NCI-H2107 (cell line): Measurements from ENCODE around the gene WNK4.

Source experiments
- DNase-seq: peaks from one replicate; lab custom pipeline; 2025; lab: John Stamatoyannopoulos, UW

The WNK4 gene

DNA sequence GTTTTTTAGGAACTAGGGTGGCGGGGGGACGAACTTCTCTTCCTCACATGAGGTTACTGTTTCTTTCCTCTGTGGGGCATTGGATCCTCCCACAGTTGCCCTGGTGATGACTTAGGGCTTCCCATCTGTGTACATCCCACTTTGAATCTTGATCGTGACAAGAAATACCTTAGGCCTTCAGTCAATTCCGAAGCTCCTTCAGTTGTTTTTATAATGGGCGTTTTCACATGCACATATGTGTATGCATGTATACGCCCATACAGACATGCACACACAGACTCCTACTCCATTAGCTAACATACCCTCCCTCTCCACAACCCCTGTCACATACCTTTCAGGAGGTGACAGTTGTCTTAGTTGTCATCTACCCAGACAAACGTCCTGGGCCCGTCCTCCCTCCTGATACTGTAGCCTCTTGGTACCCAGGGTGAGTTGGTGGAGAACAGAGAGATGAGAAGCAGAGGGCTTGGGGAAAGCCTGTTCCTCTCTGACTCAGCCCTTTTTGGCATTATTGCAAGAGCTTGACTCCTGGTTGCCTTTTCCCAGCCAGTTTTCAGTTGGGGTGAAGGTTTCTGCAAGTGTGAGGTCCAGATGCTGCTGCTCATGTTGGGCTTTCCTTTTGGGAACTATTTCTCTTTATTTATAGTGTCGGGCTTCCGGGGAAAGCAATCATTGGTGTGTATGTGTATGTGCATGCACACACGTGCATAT is 61.7 kb downstream of the WNK4 start:
- no peak for DNase-seq

DNA sequence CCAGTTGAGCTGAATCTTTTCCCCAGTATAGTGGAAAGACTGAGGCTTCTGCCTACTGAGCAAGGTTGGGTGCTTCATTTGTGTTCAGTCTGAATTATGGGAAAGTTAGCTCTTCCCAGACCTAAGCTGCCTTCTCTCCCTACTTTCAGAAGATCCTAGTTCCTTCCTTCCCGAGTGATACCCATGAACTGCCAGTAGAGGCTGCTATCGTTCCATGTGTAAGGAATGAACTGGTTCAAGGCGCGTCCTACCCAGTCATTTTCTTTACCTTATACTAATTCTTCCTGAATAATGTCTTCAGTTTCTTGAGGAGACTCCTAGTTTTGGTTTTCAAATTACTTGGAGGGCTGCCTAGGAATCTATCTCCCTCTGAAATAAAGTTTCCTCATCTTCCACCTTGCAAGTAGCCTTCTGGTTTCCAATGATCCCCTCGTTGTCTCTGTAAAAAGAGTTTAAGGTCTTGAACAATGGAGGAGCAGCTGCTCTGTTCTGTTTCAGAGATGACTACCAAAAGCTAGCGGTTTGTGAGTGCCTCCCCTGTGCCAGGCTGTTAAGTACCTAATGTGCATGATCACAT is 63.0 kb downstream of the WNK4 start:
- DNase-seq: no peak

GRCh38 chr17:42844271-42844670 is 63.9 kb downstream of the WNK4 start, which contains the start of gene AOC2:
AOC2 (plus strand) TSS chr17:42844580; CDS start chr17:42844627, 47 bp downstream.
- no peak for DNase-seq

DNA sequence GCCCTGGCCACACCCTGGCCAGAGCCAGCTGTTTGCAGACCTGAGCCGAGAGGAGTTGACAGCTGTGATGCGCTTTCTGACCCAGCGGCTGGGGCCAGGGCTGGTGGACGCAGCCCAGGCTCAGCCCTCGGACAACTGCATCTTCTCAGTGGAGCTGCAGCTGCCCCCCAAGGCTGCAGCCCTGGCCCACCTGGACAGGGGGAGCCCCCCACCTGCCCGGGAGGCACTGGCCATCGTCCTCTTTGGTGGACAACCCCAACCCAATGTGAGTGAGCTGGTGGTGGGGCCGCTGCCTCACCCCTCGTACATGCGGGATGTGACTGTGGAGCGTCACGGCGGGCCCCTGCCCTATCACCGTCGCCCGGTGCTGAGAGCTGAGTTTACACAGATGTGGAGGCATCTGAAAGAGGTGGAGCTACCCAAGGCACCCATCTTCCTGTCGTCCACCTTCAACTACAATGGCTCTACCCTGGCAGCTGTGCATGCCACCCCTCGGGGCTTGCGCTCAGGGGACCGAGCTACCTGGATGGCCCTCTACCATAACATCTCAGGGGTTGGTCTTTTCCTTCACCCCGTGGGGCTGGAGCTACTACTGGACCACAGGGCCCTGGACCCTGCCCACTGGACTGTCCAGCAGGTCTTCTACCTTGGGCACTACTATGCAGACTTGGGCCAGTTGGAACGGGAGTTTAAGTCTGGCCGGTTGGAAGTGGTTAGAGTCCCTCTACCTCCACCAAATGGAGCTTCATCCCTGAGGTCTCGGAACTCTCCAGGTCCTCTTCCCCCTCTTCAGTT is 64.5 kb downstream of the WNK4 start:
- DNase-seq: no peak

GRCh38 chr17:42845556-42845917 is 65.1 kb downstream of the WNK4 start:
- DNase-seq: no peak

- DNase-seq: no peak
Observed at GRCh38 chr17:42845918-42846593, 65.6 kb downstream of the WNK4 start.
